Fibroblast of lung (primary cell): ENCODE data around the gene CGNL1. TPM values are rescaled to one million over a fixed set of nuclear protein-coding genes. Genes with fewer than 3 reads are reported as not detected.

Experiments used
- DNase-seq, 2 donors: peaks; one replicate each; pipeline versions ENCODE4 v3.0.0 to v3.0.0-alpha.2; 2010; ENCODE audit warnings: low read depth in 2 of 2
- H2AFZ ChIP-seq: 2 replicates; pipeline ENCODE4 v1.5.1; 2012; ENCODE audit warnings: low read length, control low read depth, inconsistent platforms
- H3K27ac ChIP-seq: 2 replicates; pipeline ENCODE4 v1.5.1; 2011; ENCODE audit warnings: low read length, control low read depth; ENCODE audit not compliant: insufficient read depth
- H3K27me3 ChIP-seq: 2 replicates; pipeline ENCODE4 v1.5.1; 2011; ENCODE audit warnings: mild to moderate bottlenecking, low read length; ENCODE audit not compliant: control insufficient read depth, insufficient read depth
- H3K36me3 ChIP-seq: 2 replicates; pipeline ENCODE4 v1.5.1; 2011; ENCODE audit warnings: low read length; ENCODE audit not compliant: control insufficient read depth, insufficient read depth
- H3K4me1 ChIP-seq: 2 replicates; pipeline ENCODE4 v1.5.1; 2011; ENCODE audit warnings: low read length; ENCODE audit not compliant: control insufficient read depth, insufficient read depth; ENCODE audit errors: extremely low read depth
- H3K4me2 ChIP-seq: 2 replicates; pipeline ENCODE4 v1.5.1; 2011; ENCODE audit warnings: low read length, control low read depth; ENCODE audit not compliant: insufficient read depth; ENCODE audit errors: extremely low read depth
- H3K4me3 ChIP-seq, 4 experiments: fragments of 200-600 bp in 1 of 4; sonication (generic) in 1 of 4; replicated peaks in 1 of 4; 2 replicates each; pipeline ENCODE4 v1.5.1; 2011 to 2016; ENCODE audit warnings: low read length in 4 of 4, low read depth in 3 of 4, mild to moderate bottlenecking in 3 of 4, control low read depth in 2 of 4, inconsistent platforms in 1 of 4, mixed read lengths in 1 of 4; ENCODE audit not compliant: insufficient read depth in 1 of 4; ENCODE audit errors: control extremely low read depth in 1 of 4
- H3K79me2 ChIP-seq: 2 replicates; pipeline ENCODE4 v1.5.1; 2012; ENCODE audit warnings: mild to moderate bottlenecking, low read length, inconsistent platforms; ENCODE audit not compliant: control insufficient read depth, insufficient read depth
- H3K9ac ChIP-seq: 2 replicates; pipeline ENCODE4 v1.5.1; 2011; ENCODE audit warnings: mild to moderate bottlenecking, low read length, control low read depth; ENCODE audit not compliant: insufficient read depth
- H3K9me3 ChIP-seq: 2 replicates; pipeline ENCODE4 v1.5.1; 2012; ENCODE audit warnings: low read depth, low read length; ENCODE audit not compliant: control insufficient read depth, insufficient read depth
- H4K20me1 ChIP-seq: 2 replicates; pipeline ENCODE4 v1.5.1; 2011; ENCODE audit warnings: low read length; ENCODE audit not compliant: control insufficient read depth, insufficient read depth; ENCODE audit errors: extremely low read depth
- CTCF ChIP-seq, 2 donors: IDR thresholded peaks in 1 of 2; conservative IDR thresholded peaks in 1 of 2; 1 replicate in 1 of 2; 2 replicates in 1 of 2; pipeline ENCODE4 v1.5.1; 2011 to 2012; ENCODE audit warnings: low read length in 2 of 2, control low read depth in 1 of 2, inconsistent platforms in 1 of 2, low read depth in 1 of 2, mild to moderate bottlenecking in 1 of 2
- EZH2 ChIP-seq: IDR thresholded peaks from 2 replicates; pipeline ENCODE4 v1.5.1; 2012; ENCODE audit warnings: low read length, control low read depth, mild to moderate bottlenecking; ENCODE audit errors: missing control alignments
- polyA plus RNA-seq, 2 donors: library from polyadenylated mRNA; depleted of rRNA in 1 of 2; stranded (reverse) in 1 of 2; unstranded in 1 of 2; fragments of >200 nt; gene quantifications; 2 replicates each; pipeline ENCODE4 v1.2.1, GENCODE V29; 2011 to 2012; ENCODE audit warnings: missing spikeins in 1 of 2
- total RNA-seq: library from RNA; depleted of rRNA; stranded (reverse); fragments of >200 nt; gene quantifications from 2 replicates; pipeline ENCODE4 v1.2.1, GENCODE V29; 2014

Gene CGNL1
- total and polyA plus RNA-seq, 2 donors (not counting 1 experiment from before 2014, with no cell fraction given), result 0.18 to 6.1 TPM

- Histone ChIP-seq H2AFZ (no peak overlapping the region), H3K27me3 (no peaks in the 10 kb centered on the region), H3K27ac (no peak overlapping the region), H3K9me3 (no peaks in the 10 kb centered on the region), H3K4me3 (no peak overlapping the region), H3K9ac (no peak overlapping the region), H4K20me1 (no peaks in the 10 kb centered on the region), H3K36me3 (no peaks in the 10 kb centered on the region), H3K4me1 (no peaks in the 10 kb centered on the region), H3K4me2 (no peak overlapping the region), H3K79me2 (no peaks in the 10 kb centered on the region)
- DNase-seq, result no peak
- TF ChIP-seq CTCF (conservative IDR thresholded peaks at IDR 0.05 in 1 of 2, IDR thresholded peaks at IDR 0.05 in 1 of 2; ENCODE audit: low read depth in 1 of 2, low read length in 2 of 2) (no peak), EZH2 (no peak)
These were observed 45.2 kb downstream of the CGNL1 start for GRCh38 chr15:57421551-57421950.

GRCh38 chr15:57422113-57422754, 45.9 kb downstream of the CGNL1 start:
- no peak overlapping the region for H3K9ac ChIP-seq
- H3K27ac ChIP-seq, result no peak overlapping the region
- no peaks in the 10 kb centered on the region for H3K27me3 ChIP-seq
- H2AFZ ChIP-seq, result no peak overlapping the region
- no peak overlapping the region for H3K4me2 ChIP-seq
- H3K36me3 ChIP-seq, result no peaks in the 10 kb centered on the region
- H3K4me1 ChIP-seq, result no peaks in the 10 kb centered on the region
- no peaks in the 10 kb centered on the region for H4K20me1 ChIP-seq
- TF ChIP-seq CTCF (conservative IDR thresholded peaks at IDR 0.05 in 1 of 2, IDR thresholded peaks at IDR 0.05 in 1 of 2; ENCODE audit: low read depth in 1 of 2, low read length in 2 of 2), result no peak
- TF ChIP-seq EZH2, result no peak
- DNase-seq, result no peak
- no peaks in the 10 kb centered on the region for H3K9me3 ChIP-seq
- H3K4me3 ChIP-seq, result no peak overlapping the region
- H3K79me2 ChIP-seq, result no peaks in the 10 kb centered on the region

- Histone ChIP-seq H3K27me3 (no peaks in the 10 kb centered on the region), H3K4me2 (no peak overlapping the region), H3K4me1 (no peaks in the 10 kb centered on the region), H2AFZ (no peak overlapping the region), H3K4me3 (no peak overlapping the region), H3K36me3 (no peaks in the 10 kb centered on the region), H4K20me1 (no peaks in the 10 kb centered on the region), H3K27ac (no peak overlapping the region), H3K9me3 (no peaks in the 10 kb centered on the region), H3K9ac (no peak overlapping the region), H3K79me2 (no peaks in the 10 kb centered on the region)
- TF ChIP-seq CTCF (conservative IDR thresholded peaks at IDR 0.05 in 1 of 2, IDR thresholded peaks at IDR 0.05 in 1 of 2; ENCODE audit: low read depth in 1 of 2, low read length in 2 of 2) (no peak), EZH2 (no peak)
- DNase-seq, result no peak
These were observed 47.4 kb downstream of the CGNL1 start for GRCh38 chr15:57423599-57424140.
